ENCODE results near the gene CHD3.

The CHD3 gene

DNA sequence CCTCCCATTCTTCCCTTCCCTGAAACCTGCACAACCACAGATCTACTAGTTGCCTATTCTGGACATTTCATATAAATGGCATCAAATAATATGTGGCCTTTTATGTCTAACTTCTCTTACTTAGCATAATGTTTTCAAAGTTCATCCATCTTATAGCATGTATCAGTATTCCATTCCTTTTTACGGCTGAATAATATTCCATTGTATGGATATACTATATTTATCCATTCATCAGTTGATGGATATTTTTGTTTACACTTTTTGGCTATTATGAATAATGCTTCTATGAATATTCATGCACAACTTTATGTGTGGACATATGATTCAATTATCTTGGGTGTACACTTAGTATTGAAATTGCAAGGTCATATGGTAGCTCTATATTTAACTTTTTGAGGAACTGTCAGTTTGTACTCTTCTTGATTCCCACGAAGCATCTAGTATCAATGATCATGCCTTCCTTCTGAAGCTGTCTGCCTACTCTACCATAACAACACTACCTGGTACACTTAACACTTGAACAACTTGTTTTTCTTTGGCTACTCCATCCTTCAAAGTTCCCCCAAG, 12.7 kb upstream of the CHD3 start:
- DNase-seq = no peak

DNA sequence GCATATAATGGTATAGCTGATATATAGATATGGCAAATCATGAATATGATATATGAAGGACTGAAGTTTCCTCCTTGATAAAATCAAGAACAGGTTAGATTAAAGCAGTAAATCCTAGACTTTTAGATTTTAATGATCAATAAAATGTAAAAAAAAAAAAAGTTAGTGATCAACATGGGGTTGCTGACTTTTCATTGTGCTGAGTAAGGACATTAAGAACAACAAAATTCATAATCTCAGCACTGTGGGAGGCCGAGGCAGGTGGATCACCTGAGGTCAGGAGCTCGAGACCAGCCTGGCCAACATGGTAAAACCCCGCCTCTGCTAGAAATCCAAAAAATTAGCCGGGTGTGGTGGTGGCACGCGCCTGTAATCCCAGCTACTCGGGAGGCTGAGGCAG, 10.4 kb upstream of the CHD3 start:
- DNase-seq = no peak

DNA sequence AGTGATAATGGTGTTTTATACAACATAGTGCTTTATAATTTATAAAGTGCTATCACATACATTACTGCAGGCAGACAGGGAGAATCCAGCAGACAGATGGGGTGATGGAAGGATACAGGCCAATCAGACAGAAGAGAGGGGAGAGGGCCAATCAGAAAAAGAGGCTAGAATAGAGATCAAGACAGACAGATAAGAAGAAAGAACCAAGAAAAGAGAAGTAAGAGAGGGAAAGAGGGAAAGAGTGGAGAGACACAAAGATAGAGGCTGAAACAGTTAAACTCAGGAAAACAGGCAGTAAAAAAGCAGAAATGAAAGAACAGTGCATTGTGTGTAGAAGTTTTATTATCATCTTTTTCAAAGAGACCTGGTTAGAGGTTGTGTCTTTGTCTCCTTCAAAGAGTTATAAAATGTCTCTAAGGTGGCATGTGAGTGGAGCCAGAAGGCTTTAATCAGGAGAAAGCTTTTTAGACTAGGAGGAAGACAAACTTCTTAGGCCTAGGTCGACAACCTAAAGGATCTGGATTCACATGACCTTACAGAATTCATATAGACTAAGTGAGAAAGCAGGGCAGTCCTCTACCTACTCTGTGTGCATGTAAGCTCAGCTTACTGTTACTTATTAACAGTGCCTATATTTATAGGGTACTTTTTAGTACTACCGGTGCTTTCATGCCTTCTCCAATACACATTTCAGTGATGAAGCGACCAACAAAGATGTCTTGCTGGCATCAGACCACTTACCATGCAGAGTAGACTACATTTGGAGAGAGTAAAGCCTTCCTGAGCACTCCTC, 8.3 kb upstream of the CHD3 start:
- DNase-seq = no peak

DNA sequence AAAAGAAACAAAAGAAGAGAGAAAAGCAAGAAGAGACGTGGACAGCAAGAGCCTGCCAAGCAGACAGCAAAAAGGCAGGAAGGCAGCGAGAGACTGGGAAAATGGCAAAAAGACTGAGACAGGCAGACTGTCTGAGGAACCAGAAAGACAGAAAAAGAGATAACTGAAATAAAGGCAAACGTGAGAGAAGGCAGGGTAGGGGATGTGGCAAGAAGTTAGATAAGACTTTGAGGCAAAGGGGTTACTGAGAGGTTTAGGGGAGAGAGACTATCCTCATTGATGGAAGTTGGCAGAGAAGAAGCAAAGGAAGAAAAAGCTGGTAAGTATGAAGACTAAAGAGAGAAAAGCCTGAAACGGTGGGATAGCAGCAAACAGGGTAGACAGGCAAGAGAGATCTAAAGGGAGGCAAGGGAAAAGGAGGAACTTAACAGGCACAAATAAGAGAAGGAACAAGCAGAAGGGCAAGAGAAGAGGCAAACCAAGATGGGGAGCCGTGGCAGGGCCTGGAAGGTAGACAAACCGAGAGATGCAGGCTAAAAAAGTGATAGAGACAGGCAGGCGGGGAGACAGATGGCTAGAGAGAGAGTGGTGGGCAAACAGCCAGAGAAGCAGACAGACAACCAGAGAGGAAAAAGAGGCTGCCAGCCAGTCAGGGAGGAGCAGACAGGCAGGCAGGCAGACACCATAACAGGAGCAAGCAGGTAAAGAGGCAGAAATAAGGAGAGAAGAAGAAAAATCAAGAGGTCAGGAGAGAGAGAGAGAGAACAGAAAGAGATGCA, 7.1 kb upstream of the CHD3 start:
- DNase-seq = peak; percentile 91

DNA sequence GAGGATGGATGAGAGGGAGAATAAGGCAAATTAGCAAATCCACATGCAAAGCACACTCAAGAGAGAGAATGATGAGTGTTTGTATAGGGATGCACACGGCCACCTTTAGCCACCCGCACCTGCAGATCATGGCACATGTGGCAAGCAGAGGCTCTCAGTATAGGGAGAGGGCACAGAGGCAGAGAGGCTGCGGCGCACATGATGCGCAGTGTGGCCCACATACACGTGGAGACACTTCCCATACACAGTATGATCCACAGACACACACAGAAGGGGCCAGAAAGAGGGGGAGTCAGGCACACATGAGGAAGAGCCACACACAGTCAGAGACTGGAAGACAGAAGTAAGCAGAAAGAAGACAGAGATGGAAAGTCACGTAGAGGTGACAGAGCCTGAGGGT, 6.5 kb upstream of the CHD3 start:
- peak; percentile 91 for DNase-seq

DNA sequence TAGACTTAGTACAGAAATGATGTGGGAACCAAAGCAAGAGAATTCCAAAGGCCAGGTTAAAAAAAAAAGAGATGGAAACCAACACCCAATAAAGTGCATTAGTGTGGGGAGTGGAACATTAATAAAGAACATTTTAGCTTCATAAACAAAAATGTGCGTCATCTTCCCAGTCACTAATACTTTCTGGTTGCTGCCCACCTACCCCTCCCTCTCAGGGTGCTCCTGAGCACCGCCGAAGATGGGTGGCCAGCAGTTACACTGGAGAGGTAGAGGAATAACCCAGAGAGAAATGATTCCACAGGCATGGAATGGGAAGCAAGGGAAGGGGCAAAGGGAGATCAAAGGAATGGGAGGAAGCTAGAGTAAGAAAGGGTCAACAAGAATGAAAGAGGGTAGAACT, 6.0 kb upstream of the CHD3 start:
- DNase-seq = peak; percentile 59

DNA sequence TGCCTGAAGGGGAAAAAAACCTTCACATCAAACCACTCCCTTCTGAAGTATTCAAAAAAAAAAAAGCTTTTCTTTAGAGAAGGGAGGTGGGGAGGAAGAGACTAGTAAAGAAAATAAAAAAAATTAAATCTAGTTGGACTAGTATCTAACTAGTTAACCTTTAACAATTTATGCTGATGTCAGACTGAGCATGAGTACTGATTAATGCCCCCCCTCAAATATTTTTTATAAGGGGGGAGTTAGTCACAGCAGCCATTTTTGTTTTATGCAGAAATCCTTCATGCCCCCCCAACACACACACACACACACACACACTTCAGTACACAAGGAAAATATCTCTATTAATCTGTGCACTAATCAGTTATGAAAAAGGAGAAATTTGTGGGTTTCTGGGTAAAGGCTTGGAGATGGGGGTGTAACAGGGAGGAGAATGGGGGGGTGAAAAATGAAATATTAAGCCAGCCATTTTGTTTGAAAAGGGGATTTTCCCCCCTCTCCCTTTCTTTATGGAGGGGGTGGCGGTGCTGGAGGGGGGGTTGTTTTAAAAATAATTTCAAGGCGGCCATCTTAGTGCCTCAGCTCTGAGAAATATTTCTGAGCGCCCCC, 4.7 kb upstream of the CHD3 start:
- peak; percentile 45 for DNase-seq

DNA sequence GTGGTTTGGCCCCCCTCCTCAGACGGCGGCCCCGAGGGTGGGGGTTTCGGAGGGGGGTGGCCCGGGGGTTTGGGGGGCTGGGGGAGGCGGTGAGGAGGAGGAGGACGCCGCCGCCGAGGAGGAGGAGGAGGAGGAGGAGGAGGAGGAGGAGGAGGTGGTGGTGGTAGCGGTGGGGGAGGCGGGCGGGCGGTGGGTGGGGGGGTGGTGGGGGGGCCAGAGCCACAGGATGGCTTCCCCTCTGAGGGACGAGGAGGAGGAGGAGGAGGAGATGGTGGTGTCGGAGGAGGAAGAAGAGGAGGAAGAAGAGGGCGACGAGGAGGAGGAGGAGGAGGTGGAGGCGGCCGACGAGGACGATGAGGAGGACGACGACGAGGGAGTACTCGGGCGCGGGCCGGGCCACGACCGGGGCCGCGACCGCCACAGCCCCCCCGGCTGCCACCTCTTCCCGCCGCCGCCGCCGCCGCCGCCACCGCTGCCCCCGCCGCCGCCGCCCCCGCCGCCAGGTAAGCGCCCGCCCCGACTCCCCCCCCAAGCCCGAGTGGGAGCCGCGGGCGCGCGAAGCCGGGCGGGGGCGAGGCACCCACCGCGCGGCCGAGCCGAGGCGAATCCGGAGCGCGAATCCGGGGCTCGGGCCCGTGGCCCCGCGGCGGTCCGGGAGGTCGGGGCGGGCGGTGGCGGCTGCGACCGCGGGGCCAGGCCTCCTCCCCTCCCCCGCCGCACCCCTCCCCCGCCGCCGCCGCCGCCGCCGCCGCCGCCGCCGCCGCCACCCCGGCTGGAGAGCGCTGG, 3.8 kb upstream of the CHD3 start:
- no peak for DNase-seq

DNA sequence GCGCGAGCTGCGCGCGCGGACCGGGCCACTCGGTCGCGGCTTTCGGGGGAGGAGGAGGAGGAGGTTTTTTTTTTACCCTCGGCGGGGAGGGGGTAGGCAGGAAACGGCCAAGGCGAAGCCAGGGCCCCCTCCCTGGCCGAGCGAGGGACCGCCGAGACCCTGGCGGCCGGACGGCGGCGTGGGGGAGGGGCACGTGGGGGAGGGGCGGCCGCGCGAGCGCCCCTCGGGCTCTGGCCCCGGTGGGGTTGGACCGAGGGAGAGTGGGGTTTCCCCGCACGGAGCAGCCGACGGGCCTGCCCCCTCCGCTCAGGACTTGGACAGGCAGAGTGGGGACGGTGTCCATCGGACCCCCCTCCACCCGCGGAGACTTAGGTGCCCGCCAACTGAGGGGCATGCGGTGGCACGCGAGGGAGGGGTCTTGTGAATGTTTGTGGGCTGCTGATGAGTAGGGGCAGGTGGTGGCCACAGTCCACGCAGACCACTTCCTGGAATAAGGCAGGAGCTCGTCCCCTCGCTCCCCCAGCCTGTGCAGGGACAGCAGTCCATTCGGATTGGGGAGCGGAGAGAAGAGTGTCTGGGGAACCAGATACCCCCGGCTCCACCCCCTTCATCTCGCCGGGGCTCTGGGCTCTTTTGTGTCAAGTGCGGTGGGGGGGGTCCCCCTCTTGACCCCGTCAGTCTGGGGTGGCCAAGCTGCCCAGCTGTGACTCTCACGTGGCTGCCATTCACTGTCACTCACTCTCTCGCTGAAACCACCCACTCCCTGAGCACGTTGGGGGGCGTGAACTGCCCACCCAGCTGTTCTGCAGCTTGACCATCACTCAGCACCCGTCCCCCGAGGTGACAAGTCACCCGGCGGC, 3.0 kb upstream of the CHD3 start:
- DNase-seq = no peak

DNA sequence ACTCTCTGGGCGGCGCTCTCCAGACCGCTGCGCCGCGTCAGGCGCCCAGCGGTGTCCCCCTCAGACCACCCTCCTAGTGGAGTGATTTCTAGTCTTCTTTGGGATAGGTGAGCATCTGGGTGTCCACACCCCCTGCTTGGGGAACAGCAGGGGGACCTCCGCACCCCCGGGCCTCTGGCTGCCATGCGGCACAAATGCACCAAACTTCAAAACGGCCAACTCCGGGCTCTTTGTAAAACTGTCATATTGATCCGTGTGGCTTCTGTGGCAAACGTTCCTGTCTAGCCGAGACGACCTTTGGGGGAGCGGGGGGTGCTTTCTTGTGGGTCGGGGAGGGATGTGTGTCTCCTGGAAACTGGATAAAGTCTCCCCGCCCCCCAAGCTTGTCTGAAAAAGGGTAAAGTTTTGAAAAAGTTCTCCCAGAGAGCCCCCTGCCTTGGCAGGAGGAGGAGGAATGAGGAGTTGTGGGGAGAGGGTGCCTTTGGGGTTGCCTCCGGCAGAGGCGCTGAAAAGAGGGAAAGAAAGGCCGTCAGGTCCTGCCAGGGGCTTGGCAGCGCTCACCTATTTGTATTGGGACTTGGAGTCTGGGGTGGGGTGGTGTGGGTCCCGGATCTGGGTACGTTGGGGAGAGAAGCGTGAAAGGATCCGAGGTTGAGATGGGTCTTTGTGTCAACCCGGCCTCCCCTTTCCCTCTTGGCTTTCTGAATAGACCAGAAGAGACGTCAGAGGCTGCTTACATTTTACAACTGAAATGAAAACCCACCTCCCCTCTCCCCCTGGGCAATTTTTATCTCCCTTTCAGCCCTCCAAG, 2.2 kb upstream of the CHD3 start:
- DNase-seq = peak; percentile 44

DNA sequence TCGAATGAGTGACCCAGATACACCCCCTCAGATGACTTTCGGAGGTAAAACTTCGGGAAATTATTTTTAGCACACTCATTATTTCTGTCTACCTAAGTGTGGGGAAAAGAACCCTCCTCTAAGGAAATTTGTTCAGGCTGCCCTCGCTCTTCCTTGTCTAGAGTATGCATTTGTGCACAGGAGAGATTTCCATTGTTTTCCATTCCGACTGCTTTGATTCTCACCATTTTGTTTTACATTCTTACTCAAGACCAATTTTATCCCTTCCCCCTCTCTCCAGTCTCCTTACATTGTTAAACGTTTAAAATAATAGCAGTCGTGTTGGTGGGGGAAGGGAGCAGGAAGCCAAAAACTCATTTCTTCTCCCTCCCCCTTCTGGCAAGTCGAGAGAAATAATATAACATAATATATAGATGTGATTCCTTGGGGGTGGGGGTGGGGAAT, 1.5 kb upstream of the CHD3 start:
- no peak for DNase-seq

DNA sequence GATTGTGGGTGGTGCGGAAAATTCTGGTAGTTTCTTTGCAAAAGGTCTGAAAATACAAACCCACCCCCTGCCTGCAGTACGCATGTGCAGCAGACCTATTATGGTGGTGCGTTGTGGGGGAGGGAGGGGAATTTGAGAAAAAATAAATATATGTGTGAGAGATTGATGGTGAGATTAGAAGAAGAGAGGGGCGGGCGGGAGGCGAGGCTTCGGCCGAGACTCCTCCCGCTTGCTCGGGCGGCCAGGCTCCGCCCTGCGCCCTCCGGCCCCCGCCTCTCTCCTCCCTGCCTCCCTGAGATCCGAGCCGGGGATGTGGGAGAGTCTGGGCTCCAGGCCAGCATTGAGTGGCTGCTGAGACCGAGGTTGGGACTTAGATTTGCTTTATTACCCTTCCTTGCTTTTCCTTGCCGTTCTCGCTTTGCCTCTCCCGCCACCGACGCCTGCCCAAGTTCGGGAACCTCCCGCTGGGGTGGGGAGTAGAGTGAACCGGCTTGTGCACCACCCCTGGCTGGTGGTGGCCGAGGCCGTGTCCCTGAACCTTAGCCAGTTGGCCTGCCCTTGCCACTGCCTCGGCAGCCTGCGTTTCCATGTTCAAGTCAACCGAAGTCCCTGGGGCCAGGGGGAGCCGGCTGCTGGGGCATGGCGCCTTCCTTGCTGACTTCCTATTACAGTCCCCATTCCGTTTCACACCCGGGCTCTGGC, 956 bp upstream of the CHD3 start:
- DNase-seq = peak; percentile 96

DNA sequence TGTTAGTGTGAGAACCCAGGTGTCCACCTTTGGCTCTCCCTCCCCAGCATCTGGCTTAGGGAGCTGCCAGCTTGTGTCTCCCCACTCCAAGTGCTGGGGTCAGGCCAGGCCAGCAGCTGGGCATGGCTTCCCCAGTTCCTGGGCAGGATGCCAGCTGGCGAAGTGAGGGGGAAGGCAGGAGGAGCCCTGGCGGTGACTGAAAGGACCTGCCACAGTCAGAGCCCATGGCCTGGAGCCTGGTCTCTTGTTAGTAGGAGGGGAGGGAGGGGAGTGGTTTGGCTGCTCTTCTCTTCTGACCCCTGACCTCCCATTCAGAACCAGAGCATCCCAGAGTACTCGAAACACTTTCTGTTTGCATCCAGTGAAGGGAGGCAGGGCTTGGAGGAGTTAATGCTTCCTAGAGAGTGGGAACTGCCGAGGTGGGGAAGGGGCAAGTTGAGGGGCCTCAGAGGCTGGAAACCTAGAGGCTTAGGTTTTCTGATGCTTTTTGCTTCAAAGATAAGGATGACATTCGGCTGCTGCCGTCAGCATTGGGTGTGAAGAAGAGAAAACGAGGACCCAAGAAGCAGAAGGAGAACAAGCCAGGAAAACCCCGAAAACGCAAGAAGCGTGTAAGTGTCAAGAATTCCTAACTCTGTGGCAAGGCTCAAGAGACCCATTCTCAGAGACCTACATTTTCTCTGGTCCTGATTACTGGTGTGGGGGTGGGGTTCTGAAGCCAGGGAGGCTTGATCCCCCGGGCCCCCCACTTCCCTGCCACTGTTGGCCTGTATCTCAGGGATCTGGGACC, 772 bp downstream of the CHD3 start:
- peak; percentile 93 for DNase-seq

DNA sequence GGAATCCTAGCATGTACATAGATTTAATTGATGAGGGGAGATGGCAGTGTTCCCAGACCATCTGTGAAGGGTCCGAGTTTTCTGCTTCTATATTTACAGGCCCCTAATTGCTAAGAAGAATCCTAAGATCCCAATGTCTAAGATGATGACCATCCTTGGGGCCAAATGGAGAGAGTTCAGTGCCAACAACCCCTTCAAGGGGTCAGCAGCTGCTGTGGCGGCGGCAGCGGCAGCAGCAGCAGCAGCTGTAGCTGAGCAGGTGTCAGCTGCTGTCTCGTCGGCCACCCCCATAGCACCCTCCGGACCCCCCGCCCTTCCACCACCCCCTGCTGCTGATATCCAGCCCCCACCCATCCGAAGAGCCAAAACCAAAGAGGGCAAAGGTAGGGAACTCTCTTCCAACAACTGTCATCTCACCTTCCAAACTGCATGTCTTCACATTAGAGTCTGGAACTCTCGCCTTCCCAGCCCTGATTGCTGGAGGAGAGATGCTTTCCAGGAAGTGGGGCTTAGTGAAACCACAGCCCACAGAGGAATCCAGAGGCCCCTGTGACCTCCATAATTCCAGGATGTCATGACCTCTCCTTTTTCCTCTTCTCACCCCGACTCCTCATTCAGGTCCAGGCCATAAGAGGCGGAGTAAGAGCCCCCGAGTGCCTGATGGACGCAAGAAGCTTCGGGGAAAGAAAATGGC, 4.7 kb downstream of the CHD3 start:
- DNase-seq = no peak

DNA sequence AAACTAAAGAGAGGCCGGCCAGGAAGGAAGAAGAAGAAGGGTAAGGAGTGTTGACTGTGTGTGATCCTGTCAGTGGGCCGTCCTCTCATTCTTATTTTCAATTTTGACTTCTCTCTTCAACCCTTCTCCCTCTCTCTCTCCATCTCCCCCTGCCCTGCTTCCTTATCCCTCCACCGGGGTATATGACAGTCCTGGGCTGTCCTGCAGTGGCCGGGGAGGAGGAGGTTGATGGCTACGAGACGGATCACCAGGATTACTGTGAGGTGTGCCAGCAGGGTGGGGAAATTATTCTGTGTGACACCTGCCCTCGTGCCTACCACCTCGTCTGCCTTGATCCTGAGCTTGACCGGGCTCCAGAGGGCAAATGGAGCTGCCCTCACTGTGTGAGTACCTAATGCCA, 5.6 kb downstream of the CHD3 start:
- no peak for DNase-seq

DNA sequence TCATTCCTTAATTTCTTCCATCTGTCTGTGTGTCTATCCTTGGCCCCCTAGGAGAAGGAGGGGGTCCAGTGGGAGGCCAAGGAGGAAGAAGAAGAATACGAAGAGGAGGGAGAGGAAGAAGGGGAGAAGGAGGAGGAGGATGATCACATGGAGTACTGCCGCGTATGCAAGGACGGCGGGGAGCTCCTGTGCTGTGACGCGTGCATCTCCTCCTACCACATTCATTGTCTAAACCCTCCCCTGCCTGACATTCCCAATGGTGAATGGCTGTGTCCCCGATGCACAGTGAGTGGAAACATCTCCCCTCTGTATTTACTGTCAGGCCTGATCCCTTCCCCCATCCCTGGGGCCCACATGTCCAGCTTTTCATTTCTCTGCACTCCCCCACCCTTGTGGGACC, 6.3 kb downstream of the CHD3 start:
- DNase-seq = no peak

DNA sequence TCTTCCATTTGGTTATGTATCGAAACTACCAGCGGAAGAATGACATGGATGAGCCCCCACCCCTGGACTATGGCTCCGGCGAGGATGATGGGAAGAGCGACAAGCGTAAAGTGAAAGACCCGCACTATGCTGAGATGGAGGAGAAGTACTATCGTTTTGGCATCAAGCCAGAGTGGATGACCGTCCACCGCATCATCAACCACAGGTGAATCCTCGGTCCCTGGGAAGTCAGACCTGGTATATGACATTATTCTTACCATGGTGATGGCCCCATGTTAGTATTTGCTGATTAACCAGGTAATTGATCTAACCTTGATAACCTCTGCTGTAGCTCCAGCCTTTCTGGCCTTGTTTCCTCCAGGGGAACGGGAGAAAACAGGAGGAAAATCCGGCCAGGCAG, 8.5 kb downstream of the CHD3 start:
- no peak for DNase-seq

DNA sequence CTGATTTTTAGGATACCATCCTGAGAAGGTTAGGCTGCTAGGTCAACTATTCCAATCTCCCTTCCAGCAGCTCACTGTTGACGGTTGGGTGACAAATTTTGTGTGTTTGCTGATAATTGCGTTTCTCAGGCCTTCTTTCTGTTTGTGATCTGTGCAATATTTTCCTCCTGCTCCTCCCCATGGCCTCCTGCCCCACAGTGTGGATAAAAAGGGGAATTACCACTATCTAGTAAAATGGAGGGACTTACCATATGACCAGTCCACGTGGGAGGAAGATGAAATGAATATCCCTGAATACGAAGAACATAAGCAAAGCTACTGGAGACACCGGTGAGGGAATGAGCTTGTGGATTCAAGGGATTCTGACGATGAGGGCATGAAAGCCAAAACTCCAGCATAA, 9.2 kb downstream of the CHD3 start:
- DNase-seq = peak; percentile 7

Measured in SHP77 treated with DMSO at 0.1 percent for 48 hours (cell line).